DMS114 treated with DMSO at 0.1 percent for 48 hours (cell line): Measurements from ENCODE around the gene OST4.
A peak's percentile ranks its signal among the peaks of the same experiment; 100 is the strongest.

Experiments
- DNase-seq: peaks from one replicate; lab custom pipeline; 2025; ENCODE audit not compliant: unreplicated experiment; lab: John Stamatoyannopoulos, UW

OST4 gene

DNA sequence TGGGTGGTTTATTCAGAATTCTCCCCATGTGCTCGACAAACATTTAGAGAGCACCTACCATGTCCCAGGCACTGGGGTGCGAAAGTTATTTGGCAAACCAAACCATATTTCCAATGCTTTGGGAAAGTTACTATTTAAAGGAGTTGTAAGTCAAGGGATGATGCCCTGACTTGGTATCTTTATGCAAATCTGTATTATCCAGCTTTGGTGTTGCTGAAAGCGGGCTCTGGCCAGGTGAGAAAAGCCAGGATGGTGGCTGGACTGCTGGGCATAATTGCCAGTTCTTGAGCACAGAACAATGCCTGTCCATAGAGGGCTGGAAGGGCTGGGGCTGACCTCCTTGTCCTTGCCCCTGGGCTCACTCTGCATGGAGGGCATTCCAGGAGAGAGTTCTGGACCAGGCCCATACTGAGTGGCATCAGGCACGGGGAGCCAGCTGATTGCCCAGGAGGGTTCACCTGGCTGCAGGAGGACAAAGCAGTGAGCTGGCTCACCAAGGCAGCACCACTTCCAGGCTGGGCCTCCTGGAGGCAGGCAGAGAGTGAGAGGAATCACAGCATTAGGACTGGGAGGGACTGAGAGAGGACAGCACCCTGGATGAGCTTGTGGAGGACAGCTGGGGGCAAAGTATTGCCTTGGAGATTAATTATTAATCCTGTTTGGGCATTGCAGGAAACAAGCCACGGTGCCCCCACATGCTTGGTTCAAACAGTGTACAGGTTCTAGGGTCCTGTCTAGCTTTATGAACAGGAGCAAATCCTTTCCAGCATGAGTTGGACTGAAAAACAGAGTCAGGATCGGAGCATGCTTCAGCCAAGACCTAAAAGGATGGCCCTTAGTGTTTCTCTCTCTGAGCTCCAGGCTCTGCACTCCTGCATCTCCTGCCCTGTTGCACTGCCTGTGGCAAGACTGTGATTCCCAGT is 22.2 kb upstream of the OST4 start:
- no peak for DNase-seq

DNA sequence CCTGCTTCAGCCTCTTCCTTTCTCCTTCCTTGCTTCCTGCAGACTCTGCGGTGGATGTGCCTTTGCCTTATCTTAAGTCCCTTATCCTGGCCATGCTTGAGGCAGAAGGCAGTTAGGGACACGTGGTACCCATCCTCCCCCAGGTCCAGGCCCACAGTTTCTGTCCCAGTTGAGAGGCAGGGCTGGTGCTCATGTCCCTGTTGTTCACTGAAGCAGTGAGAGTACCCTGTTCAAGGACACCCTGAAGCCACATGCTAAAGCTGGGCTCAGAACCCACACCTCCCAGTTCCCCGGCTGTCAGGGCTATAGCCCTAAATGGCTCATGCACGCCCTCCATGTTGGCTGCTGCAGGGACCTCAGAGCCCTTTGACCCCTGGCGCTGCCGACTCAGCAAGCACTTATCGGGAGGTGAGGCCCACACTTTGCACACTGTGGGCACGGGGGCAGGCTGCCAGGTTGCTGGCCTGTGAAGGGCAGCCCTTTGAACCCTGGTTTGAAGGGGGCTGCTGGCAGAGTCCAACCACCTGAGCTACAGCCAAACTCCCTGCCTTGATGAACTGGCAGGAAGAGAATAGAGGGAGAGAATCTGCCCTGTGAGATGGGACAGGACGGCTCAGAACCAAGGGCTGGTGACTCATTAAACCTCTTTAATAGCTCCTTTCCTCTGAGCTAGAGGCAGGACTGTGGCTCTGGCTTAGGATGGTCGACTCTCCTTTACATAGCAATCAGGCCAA is 21.4 kb upstream of the OST4 start:
- DNase-seq: no peak

DNA sequence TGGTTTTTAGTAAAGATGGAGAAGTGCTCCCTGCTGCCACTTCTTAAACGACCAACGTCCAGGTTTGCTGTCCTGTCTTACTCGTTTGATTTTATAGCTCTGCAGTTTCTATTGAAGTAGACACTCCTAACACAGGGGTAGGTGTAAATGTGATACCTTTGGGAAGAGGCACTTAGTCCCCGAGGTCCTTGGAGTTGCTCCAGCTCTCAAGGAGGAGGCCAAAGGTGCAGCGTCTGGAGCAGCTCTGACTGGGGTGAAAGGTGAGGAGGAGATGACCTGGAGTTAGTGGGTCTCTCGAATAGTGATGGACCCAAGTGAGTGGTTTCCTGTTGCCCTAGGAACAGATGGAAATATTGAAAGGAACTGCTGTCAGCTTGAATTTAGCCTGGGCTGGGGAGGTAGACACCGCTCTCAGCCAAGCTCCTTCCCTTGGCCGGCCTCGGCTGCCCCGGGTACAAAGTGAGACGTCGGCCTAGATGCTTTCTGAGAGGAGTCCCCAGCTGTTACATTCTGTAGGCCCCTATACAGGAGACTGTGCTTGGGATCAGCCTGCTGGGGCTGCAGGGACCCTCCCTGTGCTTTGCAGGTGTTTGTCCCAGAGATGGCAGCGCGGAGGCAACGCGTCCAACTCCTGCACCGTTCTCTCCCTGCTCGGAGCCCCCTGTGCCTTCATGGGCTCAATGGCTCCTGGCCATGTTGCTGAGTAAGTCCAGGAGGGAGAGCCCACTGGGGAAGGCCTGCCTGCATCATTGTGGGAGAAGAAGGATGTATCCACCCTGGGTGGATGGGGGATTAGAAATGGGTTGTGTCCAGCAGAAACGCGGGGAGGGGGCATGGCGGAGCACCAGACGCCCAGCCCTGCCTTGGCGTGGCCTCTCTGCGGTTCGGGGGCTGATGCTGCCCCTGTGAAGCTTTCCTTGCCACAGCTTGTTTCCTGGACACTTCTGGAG is 20.6 kb upstream of the OST4 start:
- no peak for DNase-seq

GRCh38 chr2:27089111-27089954 is 17.9 kb upstream of the OST4 start:
- DNase-seq: no peak

DNA sequence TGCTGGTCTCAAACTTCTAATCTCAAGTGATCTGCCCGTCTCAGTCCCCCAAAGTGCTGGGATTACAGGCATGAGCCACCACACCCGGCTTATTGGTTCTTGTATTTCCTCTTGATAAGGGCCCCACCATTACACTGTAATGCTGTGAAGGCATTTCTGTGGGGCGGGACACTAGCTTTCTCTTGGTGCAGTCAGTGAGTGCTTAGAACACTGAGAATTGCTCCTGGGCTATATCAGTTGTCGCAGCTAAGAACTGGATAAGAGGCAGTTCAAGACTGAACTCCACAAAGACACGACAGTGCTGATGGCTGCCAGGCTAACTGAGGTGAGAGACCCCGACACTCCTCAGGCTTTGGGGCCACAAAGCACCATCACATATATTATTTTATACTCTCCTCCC is 17.2 kb upstream of the OST4 start:
- DNase-seq: no peak

- DNase-seq: no peak
These were observed 16.5 kb upstream of the OST4 start for GRCh38 chr2:27087823-27088410.

DNA sequence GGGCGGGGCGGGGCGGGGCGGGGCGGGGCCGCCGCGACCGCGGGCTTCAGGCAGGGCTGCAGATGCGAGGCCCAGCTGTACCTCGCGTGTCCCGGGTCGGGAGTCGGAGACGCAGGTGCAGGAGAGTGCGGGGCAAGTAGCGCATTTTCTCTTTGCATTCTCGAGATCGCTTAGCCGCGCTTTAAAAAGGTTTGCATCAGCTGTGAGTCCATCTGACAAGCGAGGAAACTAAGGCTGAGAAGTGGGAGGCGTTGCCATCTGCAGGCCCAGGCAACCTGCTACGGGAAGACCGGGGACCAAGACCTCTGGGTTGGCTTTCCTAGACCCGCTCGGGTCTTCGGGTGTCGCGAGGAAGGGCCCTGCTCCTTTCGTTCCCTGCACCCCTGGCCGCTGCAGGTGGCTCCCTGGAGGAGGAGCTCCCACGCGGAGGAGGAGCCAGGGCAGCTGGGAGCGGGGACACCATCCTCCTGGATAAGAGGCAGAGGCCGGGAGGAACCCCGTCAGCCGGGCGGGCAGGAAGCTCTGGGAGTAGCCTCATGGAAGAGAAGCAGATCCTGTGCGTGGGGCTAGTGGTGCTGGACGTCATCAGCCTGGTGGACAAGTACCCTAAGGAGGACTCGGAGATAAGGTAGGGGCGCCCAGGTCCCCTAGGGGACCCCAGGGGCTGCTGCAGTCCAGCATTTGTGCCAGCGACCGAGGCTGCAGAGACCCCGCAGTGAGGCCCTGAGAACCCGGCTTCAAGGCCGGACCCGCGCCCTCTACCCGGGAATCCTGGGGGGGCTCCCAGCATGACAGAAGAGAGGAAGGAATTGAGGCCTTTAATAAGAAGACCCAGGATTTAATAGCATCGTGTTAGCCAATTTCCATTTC is 15.5 kb upstream of the OST4 start, which contains the start of gene KHK:
KHK (plus strand) TSS at position 49 of the 870 bp plus-strand sequence; CDS start at position 537, 488 bp downstream.
- DNase-seq: no peak

- peak; percentile 77 for DNase-seq
These were observed 14.8 kb upstream of the OST4 start for GRCh38 chr2:27086090-27086723.

DNA sequence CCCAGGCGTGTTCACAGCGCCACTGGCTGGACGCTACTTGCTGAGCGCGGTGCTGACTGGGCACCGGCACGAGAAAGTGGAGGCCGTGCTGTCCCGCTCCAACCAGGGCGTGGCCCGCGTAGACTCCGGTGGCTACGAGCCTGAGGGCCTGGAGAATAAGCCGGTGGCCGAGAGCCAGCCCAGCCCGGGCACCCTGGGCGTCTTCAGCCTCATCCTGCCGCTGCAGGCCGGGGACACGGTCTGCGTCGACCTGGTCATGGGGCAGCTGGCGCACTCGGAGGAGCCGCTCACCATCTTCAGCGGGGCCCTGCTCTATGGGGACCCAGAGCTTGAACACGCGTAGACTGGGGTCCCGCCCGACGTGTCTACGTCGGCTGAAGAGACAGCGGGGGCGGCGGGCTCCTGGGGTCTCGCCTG is 14.2 kb upstream of the OST4 start:
- DNase-seq: peak; percentile 14

DNA sequence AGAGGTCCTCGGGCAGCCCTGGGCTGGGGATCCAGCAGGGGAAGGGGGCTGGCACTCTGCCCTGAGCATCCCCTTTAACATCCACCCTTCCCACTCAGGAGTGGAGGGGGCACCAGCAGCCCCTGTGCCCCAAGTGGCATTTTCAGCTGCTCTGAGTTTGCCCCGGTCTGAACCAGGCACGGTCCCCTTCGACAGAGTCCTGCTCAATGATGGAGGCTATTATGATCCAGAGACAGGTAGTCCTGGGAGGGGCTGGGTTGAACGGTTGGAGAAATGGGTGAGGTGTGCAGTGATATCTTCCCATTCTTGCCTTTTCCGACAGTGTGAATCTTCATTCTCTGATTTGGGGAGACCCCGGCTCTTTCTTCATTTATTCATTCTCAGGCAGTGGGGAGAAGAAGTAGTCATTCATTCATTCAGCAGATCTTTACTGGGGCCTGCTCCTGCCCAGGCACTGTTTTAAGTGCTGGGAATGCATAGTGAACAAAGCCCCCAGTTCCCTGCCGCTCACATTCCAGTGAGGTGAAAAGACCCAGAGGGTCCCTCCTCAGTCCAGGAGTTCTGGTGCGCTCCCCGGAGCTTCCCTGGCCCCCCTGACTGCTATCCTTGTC is 13.7 kb upstream of the OST4 start:
- no peak for DNase-seq

GRCh38 chr2:27084297-27085061 is 13.0 kb upstream of the OST4 start:
- no peak for DNase-seq

- no peak for DNase-seq
These were observed 12.2 kb upstream of the OST4 start for GRCh38 chr2:27083410-27084296.

DNA sequence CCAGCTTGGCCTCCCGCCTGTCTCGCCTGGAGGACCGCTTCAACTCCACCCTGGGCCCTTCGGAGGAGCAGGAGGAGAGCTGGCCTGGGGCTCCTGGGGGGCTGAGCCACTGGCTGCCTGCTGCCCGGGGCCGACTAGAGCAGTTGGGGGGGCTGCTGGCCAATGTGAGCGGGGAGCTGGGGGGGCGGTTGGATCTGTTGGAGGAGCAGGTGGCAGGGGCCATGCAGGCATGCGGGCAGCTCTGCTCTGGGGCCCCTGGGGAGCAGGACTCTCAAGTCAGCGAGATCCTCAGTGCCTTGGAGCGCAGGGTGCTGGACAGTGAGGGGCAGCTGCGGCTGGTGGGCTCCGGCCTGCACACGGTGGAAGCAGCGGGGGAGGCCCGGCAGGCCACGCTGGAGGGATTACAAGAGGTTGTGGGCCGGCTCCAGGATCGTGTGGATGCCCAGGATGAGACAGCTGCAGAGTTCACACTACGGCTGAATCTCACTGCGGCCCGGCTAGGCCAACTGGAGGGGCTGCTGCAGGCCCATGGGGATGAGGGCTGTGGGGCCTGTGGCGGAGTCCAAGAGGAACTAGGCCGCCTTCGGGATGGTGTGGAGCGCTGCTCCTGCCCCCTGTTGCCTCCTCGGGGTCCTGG is 11.4 kb upstream of the OST4 start:
- DNase-seq: no peak

DNA sequence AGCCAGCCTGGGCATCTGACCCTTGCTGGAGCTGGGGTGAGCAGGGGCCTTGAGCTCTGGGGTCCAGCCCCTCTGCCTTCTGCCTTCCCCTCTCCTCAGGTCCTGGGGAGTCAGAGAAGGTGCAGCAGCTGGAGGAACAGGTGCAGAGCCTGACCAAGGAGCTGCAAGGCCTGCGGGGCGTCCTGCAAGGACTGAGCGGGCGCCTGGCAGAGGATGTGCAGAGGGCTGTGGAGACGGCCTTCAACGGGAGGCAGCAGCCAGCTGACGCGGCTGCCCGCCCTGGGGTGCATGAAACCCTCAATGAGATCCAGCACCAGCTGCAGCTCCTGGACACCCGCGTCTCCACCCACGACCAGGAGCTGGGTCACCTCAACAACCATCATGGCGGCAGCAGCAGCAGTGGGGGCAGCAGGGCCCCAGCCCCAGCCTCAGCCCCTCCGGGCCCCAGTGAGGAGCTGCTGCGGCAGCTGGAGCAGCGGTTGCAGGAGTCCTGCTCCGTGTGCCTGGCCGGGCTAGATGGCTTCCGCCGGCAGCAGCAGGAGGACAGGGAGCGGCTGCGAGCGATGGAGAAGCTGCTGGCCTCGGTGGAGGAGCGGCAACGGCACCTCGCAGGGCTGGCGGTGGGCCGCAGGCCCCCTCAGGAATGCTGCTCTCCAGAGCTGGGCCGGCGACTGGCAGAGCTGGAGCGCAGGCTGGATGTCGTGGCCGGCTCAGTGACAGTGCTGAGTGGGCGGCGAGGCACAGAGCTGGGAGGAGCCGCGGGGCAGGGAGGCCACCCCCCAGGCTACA is 10.7 kb upstream of the OST4 start:
- DNase-seq: no peak

GRCh38 chr2:27080603-27080936 is 9.1 kb upstream of the OST4 start:
- no peak for DNase-seq
